Esophagus squamous epithelium (tissue), 4 donors: Measurements from ENCODE around the gene ALOX12.

Source experiments
- POLR2A ChIP-seq, 4 donors: fragments of 450-650 bp; IDR thresholded peaks; one replicate each; pipeline ENCODE4 v1.6.1; 2017; ENCODE audit warnings: antibody characterized with exemption in 4 of 4, mild to moderate bottlenecking in 4 of 4, moderate library complexity in 3 of 4
- TF ChIP-seq, protein P1 (sequence below), 6 experiments: fragments of 450-650 bp in 4 of 6; fragments of 200-600 bp in 2 of 6; sonication (generic) in 2 of 6; IDR thresholded peaks; one replicate each; pipeline ENCODE4 v1.5.1; 2016 to 2019; ENCODE audit warnings: antibody characterized with exemption in 6 of 6, mild to moderate bottlenecking in 4 of 6, moderate library complexity in 4 of 6

DNA sequence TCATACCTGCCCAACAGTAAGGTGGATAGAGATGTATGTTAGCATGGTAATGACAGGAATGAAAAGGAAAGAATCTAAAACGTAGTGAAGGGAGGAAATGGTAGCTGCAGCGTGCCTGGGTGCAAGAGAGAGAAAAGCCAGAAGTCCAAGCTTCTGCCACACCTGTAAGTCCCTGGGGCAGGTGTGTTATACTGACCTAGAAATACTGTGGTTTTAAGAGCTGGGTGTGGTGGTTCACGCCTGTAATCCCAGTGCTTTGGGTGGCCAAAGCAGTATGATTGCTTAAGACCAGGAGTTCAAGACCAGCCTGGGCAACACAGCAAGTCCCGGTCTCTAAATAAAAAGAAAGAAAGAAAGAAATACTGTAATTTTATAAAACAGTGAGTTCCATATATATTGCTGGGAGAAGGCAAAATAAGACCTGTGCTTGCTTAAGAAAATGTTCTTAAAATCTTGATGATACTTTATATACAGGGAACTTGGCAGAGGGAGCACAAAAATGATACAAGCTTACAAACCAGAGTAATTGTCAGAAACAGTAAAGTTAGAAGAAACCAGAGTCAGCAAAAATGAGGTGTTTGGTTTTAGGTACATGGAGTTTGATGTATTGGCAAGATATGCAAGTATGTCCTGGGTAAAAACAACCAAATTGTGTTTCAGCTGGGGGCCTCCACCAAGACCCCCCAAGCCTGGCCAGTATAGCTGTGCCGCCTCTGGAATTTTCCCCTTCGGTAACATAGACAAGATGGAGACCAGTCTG, 6.6 kb downstream of the ALOX12 start:
- no peak for TF ChIP-seq POLR2A (IDR thresholded peaks at IDR 0.05)
- TF ChIP-seq, protein P1, sequence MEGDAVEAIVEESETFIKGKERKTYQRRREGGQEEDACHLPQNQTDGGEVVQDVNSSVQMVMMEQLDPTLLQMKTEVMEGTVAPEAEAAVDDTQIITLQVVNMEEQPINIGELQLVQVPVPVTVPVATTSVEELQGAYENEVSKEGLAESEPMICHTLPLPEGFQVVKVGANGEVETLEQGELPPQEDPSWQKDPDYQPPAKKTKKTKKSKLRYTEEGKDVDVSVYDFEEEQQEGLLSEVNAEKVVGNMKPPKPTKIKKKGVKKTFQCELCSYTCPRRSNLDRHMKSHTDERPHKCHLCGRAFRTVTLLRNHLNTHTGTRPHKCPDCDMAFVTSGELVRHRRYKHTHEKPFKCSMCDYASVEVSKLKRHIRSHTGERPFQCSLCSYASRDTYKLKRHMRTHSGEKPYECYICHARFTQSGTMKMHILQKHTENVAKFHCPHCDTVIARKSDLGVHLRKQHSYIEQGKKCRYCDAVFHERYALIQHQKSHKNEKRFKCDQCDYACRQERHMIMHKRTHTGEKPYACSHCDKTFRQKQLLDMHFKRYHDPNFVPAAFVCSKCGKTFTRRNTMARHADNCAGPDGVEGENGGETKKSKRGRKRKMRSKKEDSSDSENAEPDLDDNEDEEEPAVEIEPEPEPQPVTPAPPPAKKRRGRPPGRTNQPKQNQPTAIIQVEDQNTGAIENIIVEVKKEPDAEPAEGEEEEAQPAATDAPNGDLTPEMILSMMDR (IDR thresholded peaks at IDR 0.05), result no peak
